ENCODE data around the gene ZRANB1.

ZRANB1 gene

GRCh38 chr10:124921261-124921660 is 20.7 kb upstream of the ZRANB1 start:
- no peak for DNase-seq (ENCODE audit: low read depth)

- DNase-seq (ENCODE audit: low read depth): no peak
Measured at GRCh38 chr10:124923684-124924083, 18.2 kb upstream of the ZRANB1 start.

GRCh38 chr10:124926548-124926947 is 15.4 kb upstream of the ZRANB1 start:
- DNase-seq (ENCODE audit: low read depth): no peak

GRCh38 chr10:124928087-124928486 is 13.8 kb upstream of the ZRANB1 start:
- no peak for DNase-seq (ENCODE audit: low read depth)

- DNase-seq (ENCODE audit: low read depth): no peak
Measured at GRCh38 chr10:124928545-124928944, 13.4 kb upstream of the ZRANB1 start.

GRCh38 chr10:124935946-124936345 is 6.0 kb upstream of the ZRANB1 start:
- DNase-seq (ENCODE audit: low read depth): no peak

GRCh38 chr10:124936813-124937212 is 5.1 kb upstream of the ZRANB1 start:
- DNase-seq (ENCODE audit: low read depth): no peak

- no peak for DNase-seq (ENCODE audit: low read depth)
Measured at GRCh38 chr10:124939290-124939689, 2.6 kb upstream of the ZRANB1 start.

- DNase-seq (ENCODE audit: low read depth): no peak
Measured at GRCh38 chr10:124942317-124943169, 620 bp downstream of the ZRANB1 start.

- no peak for DNase-seq (ENCODE audit: low read depth)
Measured at GRCh38 chr10:124943301-124944092, 1.6 kb downstream of the ZRANB1 start.

GRCh38 chr10:124944982-124945381 is 3.1 kb downstream of the ZRANB1 start:
- DNase-seq (ENCODE audit: low read depth): no peak

- DNase-seq (ENCODE audit: low read depth): no peak
Measured at GRCh38 chr10:124946945-124947344, 5.0 kb downstream of the ZRANB1 start.

GRCh38 chr10:124949543-124949942 is 7.6 kb downstream of the ZRANB1 start:
- DNase-seq (ENCODE audit: low read depth): no peak

- DNase-seq (ENCODE audit: low read depth): no peak
Measured at GRCh38 chr10:124952123-124952522, 10.2 kb downstream of the ZRANB1 start.

- DNase-seq (ENCODE audit: low read depth): no peak
Measured at GRCh38 chr10:124953421-124953820, 11.5 kb downstream of the ZRANB1 start.

GRCh38 chr10:124955243-124955642 is 13.3 kb downstream of the ZRANB1 start:
- no peak for DNase-seq (ENCODE audit: low read depth)

GRCh38 chr10:124955868-124956267 is 13.9 kb downstream of the ZRANB1 start:
- no peak for DNase-seq (ENCODE audit: low read depth)

GRCh38 chr10:124956764-124957163 is 14.8 kb downstream of the ZRANB1 start:
- no peak for DNase-seq (ENCODE audit: low read depth)

GRCh38 chr10:124957404-124957947 is 15.6 kb downstream of the ZRANB1 start:
- no peak for DNase-seq (ENCODE audit: low read depth)

GRCh38 chr10:124959564-124959963 is 17.6 kb downstream of the ZRANB1 start:
- DNase-seq (ENCODE audit: low read depth): no peak

- no peak for DNase-seq (ENCODE audit: low read depth)
Measured at GRCh38 chr10:124961248-124961570, 19.3 kb downstream of the ZRANB1 start.

- no peak for DNase-seq (ENCODE audit: low read depth)
Measured at GRCh38 chr10:124962421-124962820, 20.5 kb downstream of the ZRANB1 start.

Data from stimulated activated CD4-positive, alpha-beta T cell treated with anti-CD3 and anti-CD28 coated beads, Interleukin-2, amount 100 ng/mL, for 4 hours (primary cell).